T-helper 2 cell treated with Interferon-gamma antibody and Interleukin-4, amounts not matched to agents 100 ng/mL and 5 ng/mL, for 36 hours (primary cell): ENCODE results near the gene HMGB3. TPM values are rescaled to one million over a fixed set of nuclear protein-coding genes. Genes with fewer than 3 reads are reported as not detected.

Experiments
- intact Hi-C: fragments of 100-400 bp; cut with micrococcal nuclease; formaldehyde crosslinking; loops from one replicate; pipeline ENCODE4 v1.15.1; 2023
- total RNA-seq: library from RNA; stranded (reverse); gene quantifications from 2 replicates; pipeline ENCODE4 v1.2.3, GENCODE V29; 2022

HMGB3 gene
- total RNA-seq, 1 donor from 2014 or later: 49.6 TPM

GRCh38 chrX:150977411-150978162 is 5.5 kb upstream of the HMGB3 start:
- intact Hi-C loops: no loop called here

- intact Hi-C loops: loop anchor here (5.0 to 10.0 kb wide), 4 partner anchors 208 to 1852 kb away; partner anchors contain the start of genes CETN2 and NSDHL
Measured at GRCh38 chrX:150980186-150980585, 2.9 kb upstream of the HMGB3 start.

GRCh38 chrX:150980711-150981110 is 2.4 kb upstream of the HMGB3 start:
- intact Hi-C loops: loop anchor here (5.0 to 10.0 kb wide), 4 partner anchors 208 to 1852 kb away; partner anchors contain the start of genes CETN2 and NSDHL

GRCh38 chrX:150982235-150982787 is 824 bp upstream of the HMGB3 start:
- intact Hi-C loops: loop anchor here (5.0 to 10.0 kb wide), 4 partner anchors 210 to 1850 kb away; partner anchors contain the start of genes CETN2 and NSDHL

GRCh38 chrX:150983521-150984168 is 510 bp downstream of the HMGB3 start:
- intact Hi-C loops: loop anchor here (1.0 to 10.0 kb wide), 7 partner anchors 85 to 1849 kb away; partner anchors contain the start of genes CD99L2, CETN2, MTMR1 and NSDHL

- intact Hi-C loops: loop anchor here (2.0 to 10.0 kb wide), 5 partner anchors 212 to 1848 kb away; partner anchors contain the start of genes CETN2, MTMR1 and NSDHL
Measured at GRCh38 chrX:150984169-150984824, 1.2 kb downstream of the HMGB3 start.

GRCh38 chrX:150987687-150988086 is 4.6 kb downstream of the HMGB3 start:
- intact Hi-C loops: loop anchor here (10.0 kb wide), 1 partner anchor 413 kb away; no protein-coding TSS in a partner anchor

GRCh38 chrX:150989420-150989819 is 6.3 kb downstream of the HMGB3 start:
- intact Hi-C loops: loop anchor here (10.0 kb wide), 1 partner anchor 415 kb away; no protein-coding TSS in a partner anchor

- intact Hi-C loops: no loop called here
Measured at GRCh38 chrX:150990910-150991309, 7.8 kb downstream of the HMGB3 start.

GRCh38 chrX:151000861-151001331 is 17.8 kb downstream of the HMGB3 start:
- intact Hi-C loops: no loop called here

- intact Hi-C loops: no loop called here
Measured at GRCh38 chrX:151004085-151004484, 20.9 kb downstream of the HMGB3 start.

GRCh38 chrX:151006410-151007109 is 23.4 kb downstream of the HMGB3 start:
- intact Hi-C loops: no loop called here

GRCh38 chrX:151009582-151009981 is 26.4 kb downstream of the HMGB3 start:
- intact Hi-C loops: no loop called here

- intact Hi-C loops: loop anchor here (10.0 kb wide), 1 partner anchor 62 kb away; no protein-coding TSS in a partner anchor
Measured at GRCh38 chrX:151013164-151013743, 30.1 kb downstream of the HMGB3 start.

- intact Hi-C loops: loop anchor here (10.0 kb wide), 1 partner anchor 59 kb away; no protein-coding TSS in a partner anchor
Measured at GRCh38 chrX:151015684-151016083, 32.5 kb downstream of the HMGB3 start.

GRCh38 chrX:151019856-151020255 is 36.7 kb downstream of the HMGB3 start:
- intact Hi-C loops: loop anchor here (10.0 kb wide), 1 partner anchor 55 kb away; no protein-coding TSS in a partner anchor

GRCh38 chrX:151030845-151031244 is 47.7 kb downstream of the HMGB3 start:
- intact Hi-C loops: no loop called here

- intact Hi-C loops: no loop called here
Measured at GRCh38 chrX:151031391-151031975, 48.3 kb downstream of the HMGB3 start.

- intact Hi-C loops: no loop called here
Measured at GRCh38 chrX:151039351-151039750, 56.2 kb downstream of the HMGB3 start.
